Measurements from ENCODE around the gene CHRNA4.
"Not testable (repeated sequence)": the region's sequence is repeated elsewhere in the genome, so short reads cannot be mapped to it uniquely, and the experiment has no call there.

GRCh38 chr20:63340158-63340688, 20.9 kb downstream of the CHRNA4 start:
- not testable (repeated sequence) for TF ChIP-seq POLR2AphosphoS5 (IDR thresholded peaks at IDR 0.05; ENCODE audit: low read depth, low read length); CTCF (IDR thresholded peaks at IDR 0.05); USF2 (IDR thresholded peaks at IDR 0.05; ENCODE audit: borderline replicate concordance, low read depth, low read length); RXRA (IDR thresholded peaks at IDR 0.05; ENCODE audit: borderline replicate concordance, low read depth); MAX (IDR thresholded peaks at IDR 0.05; ENCODE audit: low read depth); REST (IDR thresholded peaks at IDR 0.05; ENCODE audit: low read depth, low read length); EP300 (IDR thresholded peaks at IDR 0.05; ENCODE audit: borderline replicate concordance in 1 of 2, low read depth in 1 of 2, low read length in 1 of 2)

Measured in SK-N-SH (cell line).